Measurements from ENCODE around the gene RPL10. TPM values are rescaled to one million over a fixed set of nuclear protein-coding genes. Genes with fewer than 3 reads are reported as not detected.

Gene RPL10
- total RNA-seq, 1 experiment from 2014 or later: 2,110 TPM

DNA sequence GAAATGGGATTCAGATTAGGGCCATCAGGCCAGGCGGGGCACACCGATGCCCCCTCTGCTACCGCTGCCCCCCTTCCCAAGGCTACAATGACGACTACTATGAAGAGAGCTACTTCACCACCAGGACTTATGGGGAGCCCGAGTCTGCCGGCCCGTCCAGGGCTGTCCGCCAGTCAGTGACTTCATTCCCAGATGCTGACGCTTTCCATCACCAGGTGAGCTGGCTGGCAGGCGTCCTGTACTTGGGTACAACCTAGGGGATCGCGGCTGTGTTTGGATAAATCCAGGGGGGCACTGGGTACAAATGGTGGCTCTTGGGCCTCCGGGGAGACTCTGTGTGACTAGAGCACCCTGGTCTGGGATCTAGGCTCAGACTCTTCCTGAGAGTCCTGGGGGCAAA, 18.0 kb upstream of the RPL10 start:
- H2BK12ac ChIP-seq (ENCODE audit: insufficient read length, low read depth, low read length): no peak overlapping the region
- peak overlapping the region; percentile 58 for H4K91ac ChIP-seq (ENCODE audit: insufficient read length, low read depth, low read length)
- Mint-ChIP-seq H3K4me1 (peaks cover 17 to 44% of the 10 kb centered on the region in 2 experiments), H3K27ac (peak overlapping the region; percentile 96 to 100 (median 97)), H3K9me3 (peaks cover 50 to 58% of the 10 kb centered on the region in 2 experiments), H3K4me3 (peak overlapping the region; percentile 79 to 89), H3K36me3 (ENCODE audit: insufficient read depth in 1 of 3, low read depth in 3 of 3) (peaks cover 15 to 29% (median 23%) of the 10 kb centered on the region in 3 experiments), H3K27me3 (ENCODE audit: low read depth) (peaks cover 2% of the 10 kb centered on the region; the same call in 1 of the 2 replicates)
- no peaks in the 10 kb centered on the region for H3K27me3 ChIP-seq (ENCODE audit: insufficient read depth, low read length)
- H4K5ac ChIP-seq (ENCODE audit: insufficient read length, low read depth, low read length): no peak overlapping the region
- no peaks in the 10 kb centered on the region; the same call in 1 of the 2 replicates for H3K79me2 ChIP-seq (ENCODE audit: insufficient read depth, low read length)
- no peak overlapping the region for H3K56ac ChIP-seq (ENCODE audit: insufficient read length, low read depth, low read length)
- H2BK120ac ChIP-seq (ENCODE audit: low read depth, low read length, poor library complexity, severe bottlenecking): no peak overlapping the region
- H2BK20ac ChIP-seq (ENCODE audit: low read depth, low read length, poor library complexity, severe bottlenecking): no peak overlapping the region
- no CpG with 5 or more reads among the region's 13 CpGs for WGBS (ENCODE audit: extremely low coverage, insufficient read length, low lambda C conversion rate)
- no peak overlapping the region for H3K23ac ChIP-seq (ENCODE audit: insufficient read length, low read depth, low read length)
- no peaks in the 10 kb centered on the region; the same call in 1 of the 2 replicates for H3K4me1 ChIP-seq (ENCODE audit: insufficient read depth, low read length)
- H3T11ph ChIP-seq (ENCODE audit: low read length): no peak overlapping the region
- H4K8ac ChIP-seq (replicated peaks; ENCODE audit: insufficient read length, low read depth, low read length): no peak overlapping the region
- H2BK5ac ChIP-seq (ENCODE audit: insufficient read length, low read length): no peak overlapping the region
- TF ChIP-seq CTCF (conservative IDR thresholded peaks at IDR 0.05): no peak
- no peak overlapping the region for H2AFZ ChIP-seq (ENCODE audit: low read length)
- H3K14ac ChIP-seq (ENCODE audit: insufficient read depth, low read length): peak overlapping the region; percentile 92
- H2BK15ac ChIP-seq (ENCODE audit: low read depth, low read length): 0 out of 2 replicates have a peak overlapping the region, but pooled peaks have one; percentile 20
- H2AK5ac ChIP-seq (ENCODE audit: insufficient read length, low read length): no peak overlapping the region
- no peaks in the 10 kb centered on the region for H3K79me1 ChIP-seq (ENCODE audit: insufficient read depth, low read depth, low read length, poor library complexity, severe bottlenecking)
- peak overlapping the region; percentile 74 for H3K18ac ChIP-seq (ENCODE audit: insufficient read length, low read depth, low read length)
- H3K9ac ChIP-seq (ENCODE audit: extremely low read depth, insufficient read length, low read length): peak overlapping the region; percentile 89
- H4K20me1 ChIP-seq (ENCODE audit: control insufficient read depth, insufficient read depth, insufficient read length): no peaks in the 10 kb centered on the region
- DNase-seq: no peak
- peaks cover 9% of the 10 kb centered on the region for H3K23me2 ChIP-seq (ENCODE audit: insufficient read length, low read depth, low read length, poor library complexity, severe bottlenecking)
- H3K27ac ChIP-seq (ENCODE audit: insufficient read length, low read depth, low read length): no peak overlapping the region
- H3K4ac ChIP-seq (ENCODE audit: low read depth, low read length): no peak overlapping the region
- H3K9me3 ChIP-seq (ENCODE audit: control insufficient read depth, low read depth, low read length): peaks cover 14% of the 10 kb centered on the region
- H3K4me2 ChIP-seq (ENCODE audit: insufficient read depth, insufficient read length, low read length): peak overlapping the region; percentile 77
